K562 (cell line): ENCODE results near the gene SLC22A4. TPM values are rescaled to one million over a fixed set of nuclear protein-coding genes. Genes with fewer than 3 reads are reported as not detected.

Experiments
- ARID2 ChIP-seq: fragments of 450-650 bp; IDR thresholded peaks from 2 replicates; pipeline ENCODE4 v1.6.1; 2017; ENCODE audit warnings: antibody characterized with exemption, mild to moderate bottlenecking
- ARID3A ChIP-seq: IDR thresholded peaks from 2 replicates; pipeline ENCODE4 v1.6.1; 2012; ENCODE audit warnings: low read depth, low read length, improper control_type of control experiment, borderline replicate concordance
- ARID3B ChIP-seq: fragments of 250-450 bp; sonication (Bioruptor Pico); IDR thresholded peaks from 2 replicates; pipeline ENCODE4 v1.4.0; 2020; ENCODE audit warnings: borderline replicate concordance
- FOS ChIP-seq: IDR thresholded peaks from 3 replicates; pipeline ENCODE4 v1.6.1; 2011; ENCODE audit not compliant: insufficient read length; ENCODE audit errors: extremely low read depth
- FOXO4 ChIP-seq: fragments of 450-650 bp; formaldehyde crosslinking; IDR thresholded peaks from 2 replicates; pipeline ENCODE4 v1.4.0; 2020; ENCODE audit warnings: mild to moderate bottlenecking, moderate library complexity
- HOXB6 ChIP-seq: fragments of 250-450 bp; sonication (Bioruptor Pico); IDR thresholded peaks from 2 replicates; pipeline ENCODE4 v1.5.1; 2022; ENCODE audit warnings: mild to moderate bottlenecking, borderline replicate concordance
- KLF10 ChIP-seq: fragments of 250-450 bp; sonication (Bioruptor Pico); IDR thresholded peaks from 2 replicates; pipeline ENCODE4 v1.6.1; 2021; ENCODE audit warnings: matching md5 sums
- NBN ChIP-seq: fragments of 450-650 bp; IDR thresholded peaks from 2 replicates; pipeline ENCODE4 v1.6.1; 2016; ENCODE audit warnings: low read depth, mild to moderate bottlenecking
- OTX1 ChIP-seq: fragments of 450-650 bp; formaldehyde crosslinking; IDR thresholded peaks from 2 replicates; pipeline ENCODE4 v1.4.0; 2022; ENCODE audit warnings: mild to moderate bottlenecking
- PRPF4 ChIP-seq: fragments of 200-400 bp; formaldehyde crosslinking; IDR thresholded peaks from one replicate; pipeline ENCODE4 v1.6.1; 2017; ENCODE audit warnings: low read length, low read depth, mild to moderate bottlenecking; ENCODE audit not compliant: insufficient read depth, poor library complexity, severe bottlenecking
- PTBP1 ChIP-seq: fragments of 200-400 bp; formaldehyde crosslinking; IDR thresholded peaks from 2 replicates; pipeline ENCODE4 v1.6.1; 2017; ENCODE audit warnings: low read depth, low read length
- SMARCC2 ChIP-seq: fragments of 450-650 bp; IDR thresholded peaks from 2 replicates; pipeline ENCODE4 v1.6.1; 2017; ENCODE audit warnings: antibody characterized with exemption, moderate library complexity, mild to moderate bottlenecking, low read depth
- SOX6 ChIP-seq: fragments of 450-650 bp; IDR thresholded peaks from 2 replicates; pipeline ENCODE4 v1.6.1; 2014; ENCODE audit warnings: mild to moderate bottlenecking
- SPI1 ChIP-seq: IDR thresholded peaks from 2 replicates; pipeline ENCODE4 v1.6.1; 2011; ENCODE audit warnings: low read depth, low read length, control low read depth, borderline replicate concordance
- SRSF9 ChIP-seq: fragments of 200-400 bp; formaldehyde crosslinking; IDR thresholded peaks from 2 replicates; pipeline ENCODE4 v1.6.1; 2017; ENCODE audit warnings: low read depth, low read length, borderline replicate concordance
- TCF3 ChIP-seq: sonication (generic); formaldehyde crosslinking; IDR thresholded peaks from 2 replicates; pipeline ENCODE4 v1.4.0; 2020; ENCODE audit warnings: mild to moderate bottlenecking, missing genetic modification reagents
- XRCC4 ChIP-seq: IDR thresholded peaks from one replicate; pipeline ENCODE4 v1.6.1; 2011; ENCODE audit not compliant: insufficient read depth, insufficient read length; ENCODE audit errors: extremely low read depth
- ZBTB43 ChIP-seq: sonication (generic); formaldehyde crosslinking; IDR thresholded peaks from 2 replicates; pipeline ENCODE4 v1.8.0; 2023; ENCODE audit warnings: mild to moderate bottlenecking, missing genetic modification reagents
- ZNF124 ChIP-seq: sonication (generic); formaldehyde crosslinking; IDR thresholded peaks from 2 replicates; pipeline ENCODE4 v1.8.1; 2022; ENCODE audit warnings: missing genetic modification reagents
- ZNF239 ChIP-seq: fragments of 250-450 bp; sonication (Bioruptor Pico); IDR thresholded peaks from 2 replicates; pipeline ENCODE4 v1.4.0; 2020; ENCODE audit warnings: mild to moderate bottlenecking
- ZNF324 ChIP-seq: fragments of 250-450 bp; sonication (Bioruptor Pico); IDR thresholded peaks from 2 replicates; pipeline ENCODE4 v1.4.0; 2020; ENCODE audit warnings: mild to moderate bottlenecking
- ZNF699 ChIP-seq: fragments of 250-450 bp; sonication (Bioruptor Pico); IDR thresholded peaks from 2 replicates; pipeline ENCODE4 v1.8.0; 2021; ENCODE audit warnings: mild to moderate bottlenecking, moderate library complexity; ENCODE audit not compliant: insufficient replicate concordance
- polyA plus RNA-seq, 8 experiments: library from polyadenylated mRNA; depleted of rRNA in 4 of 8; stranded (reverse) in 5 of 8; unstranded in 3 of 8; fragments of >200 nt; fragmentation: Nextera tagmentation in 2 of 8; fragmentation: Illumina TruSeq in 1 of 8; extraction: Ambion mirVana in 2 of 8; extraction: Trizol in 1 of 8; gene quantifications; 2 replicates each; pipeline versions ENCODE4 v1.2.1 to v1.2.3, GENCODE V29; 2011 to 2014; ENCODE audit warnings: inconsistent platforms in 1 of 8, missing spikeins in 1 of 8
- total RNA-seq, 7 experiments: library from RNA; depleted of rRNA in 6 of 7; stranded (reverse); fragments of >200 nt in 6 of 7; fragmentation: Illumina TruSeq in 2 of 7; extraction: Trizol in 2 of 7; gene quantifications; 2 replicates each; pipeline versions ENCODE4 v1.2.1 to v1.2.3, GENCODE V29; 2011 to 2021; ENCODE audit warnings: low replicate concordance in 1 of 7

The SLC22A4 gene
- total and polyA plus RNA-seq, 9 of the 15 experiments (the other 6 are each of a cell fraction or from before 2014, with no cell fraction given): 2.7 to 9.5 (median 6.2) TPM

GRCh38 chr5:132315529-132316067, 21.4 kb downstream of the SLC22A4 start (continued):
- TF ChIP-seq FOXO4 (CRISPR knock-in tag) (no peak), TCF3 (CRISPR knock-in tag) (peak; percentile 97), PTBP1 (no peak), ZBTB43 (no peak), ARID3B (no peak), ZNF239 (no peak), SPI1 (no peak), KLF10 (no peak), ARID2 (peak; percentile 77), HOXB6 (CRISPR knock-in tag) (no peak), ZNF699 (CRISPR knock-in tag) (no peak), NBN (peak; percentile 35; the same call in 1 of the 2 replicates), SOX6 (peak; percentile 87), PRPF4 (no peak), OTX1 (no peak), ZNF124 (CRISPR knock-in tag) (no peak), ZNF324 (CRISPR knock-in tag) (no peak), ARID3A (peak; percentile 58; the same call in 1 of the 2 replicates), FOS (no peak), SRSF9 (no peak), XRCC4 (no peak), SMARCC2 (peak; percentile 72; the same call in 1 of the 2 replicates)
